ENCODE measurements around the gene IQCM. TPM values are rescaled to one million over a fixed set of nuclear protein-coding genes. Genes with fewer than 3 reads are reported as not detected.

The IQCM gene
- 0.05 TPM in 1 of 2 replicates, not detected in the other for polyA plus RNA-seq (2011; rRNA removed)
- polyA minus RNA-seq (2011; rRNA and poly(A)+ RNA removed): not detected in 2 replicates

DNA sequence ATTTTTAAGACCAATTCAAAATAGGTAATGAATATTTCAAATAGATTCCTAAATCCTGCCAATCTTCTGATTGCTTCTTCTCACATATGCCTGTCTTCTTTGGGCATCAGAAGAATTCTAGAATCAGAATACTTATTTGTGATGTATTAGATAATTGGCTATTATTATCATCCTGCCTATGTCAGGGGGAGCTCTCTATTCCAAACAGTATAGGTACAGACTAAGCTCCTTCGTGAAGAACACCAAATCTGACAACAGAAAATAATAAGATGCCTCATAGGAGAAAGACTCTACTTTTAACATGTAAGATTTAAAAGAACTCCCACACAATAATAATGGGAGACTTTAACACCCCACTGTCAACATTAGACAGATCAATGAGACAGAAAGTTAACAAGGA, at the start of gene IQCM:
Gene IQCM, minus strand, starts transcription at position 101 of the 400 bp plus-strand sequence. CDS start 73,152 bp downstream, outside the sequence.
- H3K4me3 ChIP-seq (ENCODE audit: low read depth, low read length): no peak within 1 kb of the TSS
- no peak for DNase-seq (ENCODE audit: low read depth, low spot score)
- POLR2A ChIA-PET: no interaction called here
- CTCF ChIA-PET: no interaction called here
- no peaks in the 10 kb centered on the region for H3K9me3 ChIP-seq (ENCODE audit: control insufficient read depth, insufficient read depth, low read length)
- TF ChIP-seq, protein P1, sequence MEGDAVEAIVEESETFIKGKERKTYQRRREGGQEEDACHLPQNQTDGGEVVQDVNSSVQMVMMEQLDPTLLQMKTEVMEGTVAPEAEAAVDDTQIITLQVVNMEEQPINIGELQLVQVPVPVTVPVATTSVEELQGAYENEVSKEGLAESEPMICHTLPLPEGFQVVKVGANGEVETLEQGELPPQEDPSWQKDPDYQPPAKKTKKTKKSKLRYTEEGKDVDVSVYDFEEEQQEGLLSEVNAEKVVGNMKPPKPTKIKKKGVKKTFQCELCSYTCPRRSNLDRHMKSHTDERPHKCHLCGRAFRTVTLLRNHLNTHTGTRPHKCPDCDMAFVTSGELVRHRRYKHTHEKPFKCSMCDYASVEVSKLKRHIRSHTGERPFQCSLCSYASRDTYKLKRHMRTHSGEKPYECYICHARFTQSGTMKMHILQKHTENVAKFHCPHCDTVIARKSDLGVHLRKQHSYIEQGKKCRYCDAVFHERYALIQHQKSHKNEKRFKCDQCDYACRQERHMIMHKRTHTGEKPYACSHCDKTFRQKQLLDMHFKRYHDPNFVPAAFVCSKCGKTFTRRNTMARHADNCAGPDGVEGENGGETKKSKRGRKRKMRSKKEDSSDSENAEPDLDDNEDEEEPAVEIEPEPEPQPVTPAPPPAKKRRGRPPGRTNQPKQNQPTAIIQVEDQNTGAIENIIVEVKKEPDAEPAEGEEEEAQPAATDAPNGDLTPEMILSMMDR (IDR thresholded peaks at IDR 0.05; ENCODE audit: low read depth, low read length): no peak
- H3K27ac ChIP-seq (ENCODE audit: low read depth, low read length): no peak within 1 kb of the TSS
- H3K27me3 ChIP-seq (ENCODE audit: control insufficient read depth, insufficient read depth, low read length): no peaks in the 10 kb centered on the region

GRCh38 chr4:149857446-149857845, 41.8 kb upstream of the IQCM start:
- POLR2A ChIA-PET: no interaction called here
- Histone ChIP-seq H3K9me3 (ENCODE audit: control insufficient read depth, insufficient read depth, low read length) (no peaks in the 10 kb centered on the region), H3K4me3 (ENCODE audit: low read depth, low read length) (no peak overlapping the region), H3K27me3 (ENCODE audit: control insufficient read depth, insufficient read depth, low read length) (no peaks in the 10 kb centered on the region), H3K27ac (ENCODE audit: low read depth, low read length) (no peak overlapping the region)
- no peak for DNase-seq (ENCODE audit: low read depth, low spot score)
- CTCF ChIA-PET: no interaction called here
- TF ChIP-seq, protein P1 (IDR thresholded peaks at IDR 0.05; ENCODE audit: low read depth, low read length): no peak

DNA sequence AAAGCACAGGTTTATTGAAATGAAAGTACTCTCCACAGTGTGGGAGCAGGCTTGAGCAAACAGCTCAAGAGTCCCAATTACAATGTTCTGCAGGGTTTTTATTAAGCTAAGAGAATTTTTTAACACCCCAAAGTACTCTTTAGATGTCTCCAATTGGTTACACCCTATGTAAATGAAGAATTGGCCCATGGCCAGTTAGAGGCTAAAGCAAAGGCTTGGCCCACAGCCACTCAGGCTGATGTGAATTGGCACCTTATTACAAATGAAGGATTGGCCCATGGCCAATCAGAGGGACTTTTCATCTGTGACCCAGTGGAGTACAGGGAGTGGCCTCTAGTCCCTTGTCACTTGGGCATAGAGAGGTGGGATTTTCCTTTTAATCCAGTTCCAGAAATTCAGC, 30.1 kb upstream of the IQCM start:
- DNase-seq (ENCODE audit: low read depth, low spot score): no peak
- ChIA-PET CTCF (no interaction called here), POLR2A (no interaction called here)
- Histone ChIP-seq H3K4me3 (ENCODE audit: low read depth, low read length) (no peak overlapping the region), H3K27ac (ENCODE audit: low read depth, low read length) (no peak overlapping the region), H3K27me3 (ENCODE audit: control insufficient read depth, insufficient read depth, low read length) (no peaks in the 10 kb centered on the region), H3K9me3 (ENCODE audit: control insufficient read depth, insufficient read depth, low read length) (no peaks in the 10 kb centered on the region)
- TF ChIP-seq, protein P1 (IDR thresholded peaks at IDR 0.05; ENCODE audit: low read depth, low read length): no peak

DNA sequence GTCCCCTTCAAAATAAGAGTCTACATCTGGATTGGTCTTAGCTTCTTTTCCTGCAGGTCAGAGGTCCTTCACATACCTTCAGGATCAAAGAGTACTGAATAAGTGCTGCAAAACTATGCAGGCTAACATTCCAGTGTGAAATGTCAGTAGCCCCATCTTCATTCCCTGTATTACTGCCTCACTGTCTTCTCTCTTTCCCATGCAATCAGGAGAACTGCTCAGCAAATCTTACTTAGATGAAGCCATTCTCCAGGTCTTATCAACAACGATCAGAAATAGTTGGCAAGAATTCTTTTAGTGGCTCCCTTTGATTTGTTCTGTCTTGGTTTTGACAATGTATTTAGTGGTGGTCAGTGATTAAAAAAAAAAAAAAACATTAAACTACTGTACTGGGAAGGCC, 26.0 kb upstream of the IQCM start:
- ChIA-PET CTCF (no interaction called here), POLR2A (no interaction called here)
- no peaks in the 10 kb centered on the region for H3K9me3 ChIP-seq (ENCODE audit: control insufficient read depth, insufficient read depth, low read length)
- H3K4me3 ChIP-seq (ENCODE audit: low read depth, low read length): no peak overlapping the region
- H3K27me3 ChIP-seq (ENCODE audit: control insufficient read depth, insufficient read depth, low read length): no peaks in the 10 kb centered on the region
- DNase-seq (ENCODE audit: low read depth, low spot score): no peak
- no peak overlapping the region for H3K27ac ChIP-seq (ENCODE audit: low read depth, low read length)
- TF ChIP-seq, protein P1 (IDR thresholded peaks at IDR 0.05; ENCODE audit: low read depth, low read length): no peak

GRCh38 chr4:149838036-149838435, 22.4 kb upstream of the IQCM start:
- ChIA-PET POLR2A (no interaction called here), CTCF (no interaction called here)
- no peak for DNase-seq (ENCODE audit: low read depth, low spot score)
- Histone ChIP-seq H3K9me3 (ENCODE audit: control insufficient read depth, insufficient read depth, low read length) (peaks cover 4% of the 10 kb centered on the region; the same call in 1 of the 2 replicates), H3K4me3 (ENCODE audit: low read depth, low read length) (no peak overlapping the region), H3K27ac (ENCODE audit: low read depth, low read length) (no peak overlapping the region), H3K27me3 (ENCODE audit: control insufficient read depth, insufficient read depth, low read length) (no peaks in the 10 kb centered on the region)
- TF ChIP-seq, protein P1 (IDR thresholded peaks at IDR 0.05; ENCODE audit: low read depth, low read length): no peak

All from AG04450 (cell line).